Duodenal mucosa (tissue), 2 donors: ENCODE data around the gene CKAP2L.
"Not testable (repeated sequence)": the region's sequence is repeated elsewhere in the genome, so short reads cannot be mapped to it uniquely, and the experiment has no call there.

Source experiments
- H3K27ac ChIP-seq: one replicate; pipeline ENCODE4 v1.7.0; 2013; ENCODE audit warnings: low read depth, low read length
- H3K27me3 ChIP-seq, 2 donors: one replicate each; pipeline ENCODE4 v1.7.0; 2013; ENCODE audit warnings: low read length in 2 of 2, control low read depth in 1 of 2; ENCODE audit not compliant: insufficient read depth in 2 of 2, control insufficient read depth in 1 of 2
- H3K36me3 ChIP-seq, 2 donors: one replicate each; pipeline ENCODE4 v1.7.0; 2013; ENCODE audit warnings: low read length in 2 of 2, control low read depth in 1 of 2; ENCODE audit not compliant: insufficient read depth in 2 of 2, control insufficient read depth in 1 of 2
- H3K4me1 ChIP-seq, 2 donors: one replicate each; pipeline ENCODE4 v1.7.0; 2013; ENCODE audit warnings: low read length in 2 of 2, control low read depth in 1 of 2; ENCODE audit not compliant: insufficient read depth in 2 of 2, control insufficient read depth in 1 of 2
- H3K4me3 ChIP-seq, 2 donors: one replicate each; pipeline ENCODE4 v1.7.0; 2013; ENCODE audit warnings: low read length in 2 of 2, low read depth in 1 of 2
- H3K9ac ChIP-seq, 2 donors: one replicate each; pipeline ENCODE4 v1.7.0; 2013; ENCODE audit warnings: low read length in 2 of 2, low read depth in 1 of 2
- H3K9me3 ChIP-seq, 2 donors: one replicate each; pipeline ENCODE4 v1.7.0; 2013; ENCODE audit warnings: low read length in 2 of 2, control low read depth in 1 of 2; ENCODE audit not compliant: control insufficient read depth in 1 of 2

Gene CKAP2L

GRCh38 chr2:112712465-112712864 lies 51.9 kb downstream of the CKAP2L start:
- Histone ChIP-seq H3K36me3 (no peaks in the 10 kb centered on the region), H3K9ac (no peak overlapping the region), H3K27ac (no peak overlapping the region), H3K4me3 (no peak overlapping the region), H3K4me1 (no peaks in the 10 kb centered on the region), H3K9me3 (no peaks in the 10 kb centered on the region), H3K27me3 (peaks cover 0 to 5% of the 10 kb centered on the region in 2 donors)

DNA sequence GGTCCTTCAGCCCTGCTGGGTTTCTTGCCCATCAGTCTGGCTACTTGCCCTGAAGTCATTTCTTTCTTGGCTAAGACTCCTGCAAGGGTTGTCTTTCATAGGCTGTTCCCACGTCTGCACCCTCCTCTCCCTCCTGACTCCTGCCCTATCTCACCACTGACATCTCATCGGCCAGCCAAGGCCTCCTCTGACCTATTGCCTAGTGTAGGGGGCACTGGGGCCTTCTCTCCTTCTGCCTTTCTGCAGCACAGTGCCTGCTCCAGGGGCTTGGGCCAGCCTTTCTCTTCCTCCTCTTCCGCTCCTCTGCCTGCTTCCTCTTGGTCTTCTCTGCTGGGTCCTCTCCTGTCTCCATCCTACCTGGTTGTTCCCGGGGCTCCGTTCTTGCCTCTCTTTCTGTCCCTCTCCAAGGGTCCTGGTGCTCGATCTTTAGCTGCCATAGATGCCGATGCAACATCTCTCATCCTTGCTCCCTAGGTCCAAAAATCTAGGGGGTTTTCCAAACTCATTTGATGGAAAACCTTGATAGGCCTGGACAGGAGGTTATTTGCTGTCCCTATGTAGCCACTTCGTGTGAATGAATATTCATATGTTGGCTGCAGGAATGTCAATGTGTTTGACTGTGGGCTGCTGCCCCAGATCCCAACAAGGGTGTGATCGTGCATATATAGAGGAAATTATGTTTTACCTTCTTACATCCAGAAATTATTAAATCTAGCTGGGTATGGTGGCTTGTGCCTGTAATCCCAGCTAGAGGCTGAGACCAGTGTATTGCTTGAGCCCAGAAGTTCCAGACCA lies 53.3 kb downstream of the CKAP2L start:
- no peak overlapping the region for H3K27ac ChIP-seq
- H3K4me1 ChIP-seq: peaks cover 2 to 3% of the 10 kb centered on the region in 2 donors
- no peak overlapping the region for H3K9ac ChIP-seq
- no peaks in the 10 kb centered on the region for H3K9me3 ChIP-seq
- H3K27me3 ChIP-seq: peaks cover 0 to 5% of the 10 kb centered on the region in 2 donors
- no peaks in the 10 kb centered on the region for H3K36me3 ChIP-seq
- H3K4me3 ChIP-seq: no peak overlapping the region

DNA sequence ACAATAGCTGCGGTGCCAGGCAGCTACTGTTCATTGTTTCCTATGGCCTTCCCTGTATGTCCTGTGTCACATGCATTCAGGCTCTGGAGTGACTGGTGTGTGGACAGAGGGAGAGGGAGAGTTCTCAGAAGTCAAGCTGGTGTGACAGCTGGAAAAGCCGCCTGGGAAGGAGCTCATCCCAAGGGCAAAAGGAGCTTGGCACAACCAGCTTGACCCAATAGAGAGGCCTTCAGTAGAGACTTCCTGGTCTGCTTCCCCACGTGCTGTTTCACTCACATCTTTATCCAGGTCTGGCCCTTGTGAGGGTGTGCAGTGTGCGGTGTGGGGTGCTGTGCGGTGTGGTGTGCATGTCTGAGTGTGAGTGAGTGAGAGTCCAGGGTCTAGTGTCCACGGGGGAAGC lies 54.7 kb downstream of the CKAP2L start:
- Histone ChIP-seq H3K27ac (no peak overlapping the region), H3K36me3 (no peaks in the 10 kb centered on the region), H3K9ac (no peak overlapping the region), H3K4me1 (peaks cover 6 to 7% of the 10 kb centered on the region in 2 donors), H3K9me3 (no peaks in the 10 kb centered on the region), H3K4me3 (no peak overlapping the region), H3K27me3 (peaks cover 0 to 5% of the 10 kb centered on the region in 2 donors)

GRCh38 chr2:112708968-112709367 lies 55.4 kb downstream of the CKAP2L start:
- Histone ChIP-seq H3K9me3 (no peaks in the 10 kb centered on the region), H3K4me3 (no peak overlapping the region), H3K27me3 (peaks cover 0 to 5% of the 10 kb centered on the region in 2 donors), H3K27ac (no peak overlapping the region), H3K9ac (no peak overlapping the region), H3K4me1 (peaks cover 6 to 7% of the 10 kb centered on the region in 2 donors), H3K36me3 (no peaks in the 10 kb centered on the region)

GRCh38 chr2:112706947-112707346 lies 57.5 kb downstream of the CKAP2L start:
- not testable (repeated sequence) for H3K9ac ChIP-seq, H3K36me3 ChIP-seq, H3K27me3 ChIP-seq, H3K27ac ChIP-seq, H3K9me3 ChIP-seq, H3K4me3 ChIP-seq, H3K4me1 ChIP-seq

DNA sequence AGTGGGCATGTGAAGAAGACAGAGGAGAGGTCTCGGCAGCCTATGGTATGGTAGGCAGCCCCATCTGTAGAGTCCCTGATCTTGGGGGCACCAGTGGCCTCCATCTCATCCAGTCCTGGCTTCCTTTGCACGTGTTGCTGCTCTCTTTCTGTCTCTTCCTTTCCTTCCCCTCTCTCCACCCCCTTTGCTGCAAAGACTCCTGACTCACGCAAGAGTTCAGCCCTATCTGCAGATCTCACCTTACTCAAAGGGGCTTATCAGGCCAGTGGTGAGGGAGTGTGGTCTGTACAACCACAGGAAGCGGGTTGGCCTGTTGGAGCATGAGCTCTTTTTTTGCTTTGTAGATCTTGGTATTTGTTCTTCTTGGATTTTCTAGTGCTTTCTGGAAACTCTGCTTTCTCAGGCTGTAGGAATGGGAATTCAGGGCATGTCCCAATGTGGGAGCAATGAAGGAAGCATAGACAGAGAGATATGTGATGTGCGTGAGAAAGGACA lies 58.2 kb downstream of the CKAP2L start:
- Histone ChIP-seq H3K4me3 (no peak overlapping the region), H3K4me1 (peaks cover 6 to 7% of the 10 kb centered on the region in 2 donors), H3K9me3 (no peaks in the 10 kb centered on the region), H3K27me3 (no peaks in the 10 kb centered on the region), H3K9ac (no peak overlapping the region), H3K27ac (no peak overlapping the region), H3K36me3 (no peaks in the 10 kb centered on the region)

DNA sequence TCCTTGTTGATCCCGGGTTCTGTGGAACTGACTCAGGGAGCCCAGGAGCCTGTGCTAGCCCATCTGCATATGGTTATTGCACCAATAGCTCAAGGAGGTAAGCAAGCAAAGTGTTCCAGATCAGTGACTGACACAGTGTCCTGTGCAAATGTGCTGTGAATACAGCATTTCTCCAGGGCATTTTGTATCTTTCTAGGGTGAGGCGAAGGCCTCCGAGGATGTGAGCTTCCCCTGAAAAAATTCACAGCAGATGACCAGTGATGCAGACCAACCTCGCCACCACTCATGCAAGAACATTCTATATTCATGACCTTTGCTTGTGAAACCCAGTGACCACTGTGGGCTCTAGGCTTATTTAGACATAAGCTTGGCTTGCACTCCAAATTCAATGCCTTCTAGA lies 58.8 kb downstream of the CKAP2L start:
- H3K27me3 ChIP-seq: no peaks in the 10 kb centered on the region
- H3K9me3 ChIP-seq: no peaks in the 10 kb centered on the region
- H3K4me3 ChIP-seq: no peak overlapping the region
- H3K36me3 ChIP-seq: no peaks in the 10 kb centered on the region
- H3K4me1 ChIP-seq: peaks cover 6 to 7% of the 10 kb centered on the region in 2 donors
- no peak overlapping the region for H3K9ac ChIP-seq
- H3K27ac ChIP-seq: no peak overlapping the region

GRCh38 chr2:112703684-112704083 lies 60.7 kb downstream of the CKAP2L start:
- Histone ChIP-seq H3K4me1 (peaks cover 6 to 7% of the 10 kb centered on the region in 2 donors), H3K27ac (no peak overlapping the region)

GRCh38 chr2:112701052-112701451 lies 63.4 kb downstream of the CKAP2L start:
- no peak overlapping the region for H3K27ac ChIP-seq
- H3K9me3 ChIP-seq: no peaks in the 10 kb centered on the region
- peaks cover 2 to 4% of the 10 kb centered on the region in 2 donors for H3K4me1 ChIP-seq
- H3K36me3 ChIP-seq: no peaks in the 10 kb centered on the region
- no peak overlapping the region for H3K4me3 ChIP-seq
- H3K9ac ChIP-seq: no peak overlapping the region
- H3K27me3 ChIP-seq: no peaks in the 10 kb centered on the region

More at GRCh38 chr2:112703684-112704083, 60.7 kb downstream of the CKAP2L start:
- H3K4me3 ChIP-seq: no peak overlapping the region
- no peaks in the 10 kb centered on the region for H3K36me3 ChIP-seq
- no peaks in the 10 kb centered on the region for H3K27me3 ChIP-seq
- H3K9me3 ChIP-seq: no peaks in the 10 kb centered on the region
- H3K9ac ChIP-seq: no peak overlapping the region

DNA sequence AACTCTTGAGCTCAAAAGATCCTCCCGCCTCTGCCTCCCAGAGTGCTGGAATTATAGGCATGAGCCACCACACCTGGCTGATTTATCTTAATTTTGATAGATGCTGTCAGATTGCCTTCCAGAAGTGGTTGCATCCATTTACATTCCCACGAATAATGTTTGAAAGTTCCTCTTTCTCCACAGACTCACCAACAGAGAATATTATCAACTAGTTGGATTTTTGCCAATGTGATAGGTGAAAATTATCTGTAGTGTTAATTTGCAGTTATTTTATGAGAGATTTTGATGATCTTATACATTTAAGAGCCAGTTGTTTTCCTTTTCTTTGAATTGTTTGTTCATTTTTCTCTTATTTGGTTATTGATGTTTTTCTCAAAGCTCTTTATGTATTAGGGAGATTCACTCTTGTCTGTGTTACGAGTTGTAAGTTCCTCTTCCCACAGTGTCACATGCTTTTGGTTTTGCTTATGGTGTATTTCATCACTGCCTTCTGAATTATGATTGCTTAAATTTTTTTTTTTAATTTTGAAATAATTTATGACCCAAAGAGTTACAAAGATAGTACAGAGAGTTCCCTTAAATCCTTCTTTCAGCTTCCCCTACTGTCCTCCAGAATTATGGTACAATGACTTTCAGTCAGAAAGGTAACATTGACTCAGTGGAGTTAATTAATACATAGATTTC lies 64.3 kb downstream of the CKAP2L start:
- Histone ChIP-seq H3K36me3 (no peaks in the 10 kb centered on the region), H3K4me1 (no peaks in the 10 kb centered on the region), H3K27ac (no peak overlapping the region), H3K27me3 (no peaks in the 10 kb centered on the region), H3K9ac (no peak overlapping the region), H3K4me3 (no peak overlapping the region), H3K9me3 (no peaks in the 10 kb centered on the region)
